Heart right ventricle (tissue), 16 donors: ENCODE results near the gene GPR68. TPM values are rescaled to one million over a fixed set of nuclear protein-coding genes. Genes with fewer than 3 reads are reported as not detected.
A peak's percentile ranks its signal among the peaks of the same experiment; 100 is the strongest.
"Not testable (repeated sequence)": the region's sequence is repeated elsewhere in the genome, so short reads cannot be mapped to it uniquely, and the experiment has no call there.

ENCODE experiments used
- ATAC-seq, 8 donors: fragments of 200-7000 bp; cut with Tn5 transposase; one replicate each; pipeline ENCODE4 v1.9.1; 2020; ENCODE audit warnings: mild to moderate bottlenecking in 8 of 8, moderate library complexity in 8 of 8, moderate number of reproducible peaks in 1 of 8
- DNase-seq, 2 donors: peaks; one replicate each; pipeline ENCODE4 v3.0.0-alpha.2; 2020
- H3K27ac ChIP-seq, 10 donors: fragments of 200-600 bp; sonication (generic) in 2 of 10; one replicate each; pipeline versions ENCODE4 v1.5.0 to v1.8.0; 2020 to 2022; ENCODE audit warnings: mild to moderate bottlenecking in 3 of 10
- H3K27me3 ChIP-seq, 7 donors: fragments of 200-600 bp; one replicate each; pipeline ENCODE4 v1.8.0; 2021 to 2022; ENCODE audit warnings: mild to moderate bottlenecking in 2 of 7
- H3K36me3 ChIP-seq, 9 donors: fragments of 200-600 bp; sonication (generic) in 1 of 9; one replicate each; pipeline versions ENCODE4 v1.5.0 to v1.8.0; 2020 to 2022; ENCODE audit warnings: mild to moderate bottlenecking in 2 of 9
- H3K4me1 ChIP-seq, 9 donors: fragments of 200-600 bp; sonication (generic) in 1 of 9; one replicate each; pipeline versions ENCODE4 v1.5.0 to v1.8.0; 2020 to 2022; ENCODE audit warnings: mild to moderate bottlenecking in 4 of 9
- H3K4me3 ChIP-seq, 10 donors: fragments of 200-600 bp; sonication (generic) in 2 of 10; one replicate each; pipeline versions ENCODE4 v1.5.0 to v1.8.0; 2020 to 2022; ENCODE audit warnings: mild to moderate bottlenecking in 7 of 10, moderate library complexity in 2 of 10
- H3K9me3 ChIP-seq, 11 donors: fragments of 200-600 bp in 10 of 11; sonication (generic) in 2 of 11; one replicate each; pipeline versions ENCODE4 v1.5.0 to v1.8.0; 2013 to 2022; ENCODE audit warnings: mild to moderate bottlenecking in 2 of 11, control low read depth in 1 of 11, moderate library complexity in 1 of 11
- WGBS, 2 donors: extraction: QIAGEN DNeasy Blood & Tissue Kit; methylation state at CpG; one replicate each; pipeline ENCODE4 v1.1.7; 2013; ENCODE audit warnings: inconsistent platforms in 1 of 2; 5-methylcytosine and 5-hydroxymethylcytosine counted together
- intact Hi-C, 10 donors: fragments of 100-400 bp; cut with DNase I; formaldehyde crosslinking; loops; one replicate each; pipeline versions ENCODE4 v1.11.1 to v1.14.2; 2022
- polyA plus RNA-seq, 2 donors: library from polyadenylated mRNA; stranded (reverse); fragments of 200-250 nt; gene quantifications; one replicate each; pipeline ENCODE4 v1.2.3, GENCODE V29; 2013
- total RNA-seq, 10 donors: library from RNA; stranded (reverse); fragmentation: NEBNext Ultra II Directional in 3 of 10; extraction: Animal tissue kit (Norgen Biotek cat#: 25700) in 3 of 10; gene quantifications; one replicate each; pipeline versions ENCODE4 v1.2.1 to v1.2.4, GENCODE V29; 2021 to 2023
- TF ChIP-seq, protein P1 (sequence below), 9 donors: fragments of 200-600 bp; sonication (generic) in 2 of 9; IDR thresholded peaks; one replicate each; pipeline versions ENCODE4 v1.5.0 to v1.8.0; 2021 to 2022; ENCODE audit warnings: antibody characterized with exemption in 9 of 9, mild to moderate bottlenecking in 5 of 9, moderate library complexity in 1 of 9
- donor health status: Arrhythmogenic right ventricular cardiomyopathy.
- donor health status: ischemic (EF 13 %, LVEDD 7.1; RV severe dilation, severe dysfunction).
- donor health status: healthy with polysubstance abuse.
- donor health status: DM: no; HTN: yes; CAD: no.
- donor health status: DM: no; HTN: no; CAD: no.
- donor health status: ischemic (EF 25% LVEDD 6.9; RV normal size, moderate dysfunction).
- donor health status: ischemic (EF 25% LVEDD 5.7; RV mildly dilated, moderate dysfunction).
- donor health status: healthy.
- donor health status: DM: yes; HTN: yes; CAD: no.
- donor health status: Ischemic cardiomyopathy.
- donor health status: ischemic (EF 35%, LVEDD 5.7; RV mildly dilated, moderate dysfunction).
- donor health status: nonischemic (EF 11% LVEDD 7.7; RV severe dilation, severe dysfunction).
- donor health status: DM: yes; HTN: yes; CAD: no.
- donor health status: PGD.
- donor health status: ischemic (EF 29% LVEDD 5.4; RV normal size, mild dysfunction).
- donor health status: nonischemic (EF 23%, LVEDD 6.1; RV moderate dilation, normal function).

GPR68 gene
- total and polyA plus RNA-seq, 12 donors = 0.13 to 2.4 (median 0.29) TPM

DNA sequence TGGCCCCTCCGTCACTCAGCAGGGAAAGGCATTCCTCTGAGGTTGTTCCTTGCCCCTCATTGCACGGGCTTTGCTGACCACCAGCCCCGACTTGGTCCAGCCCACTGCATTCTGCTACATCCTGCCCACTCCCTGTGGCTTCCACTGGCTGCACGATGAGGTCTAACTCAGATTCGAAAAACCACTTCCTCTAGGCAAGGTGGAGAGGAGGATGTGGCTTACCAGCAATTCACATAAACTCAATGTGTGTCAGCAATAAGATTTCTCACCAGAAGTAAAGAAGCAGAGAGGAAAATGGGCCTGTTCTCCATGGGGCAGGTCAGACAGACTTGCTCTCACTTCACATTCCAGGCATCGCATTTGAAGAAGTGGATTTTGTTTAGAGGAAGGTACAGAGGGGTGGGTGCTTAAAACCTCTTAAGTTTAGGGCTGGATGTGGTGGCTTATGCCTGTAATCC is 14.7 kb downstream of the GPR68 start:
- peak overlapping the region in 1 of 10 donors; percentile 87 for H3K27ac ChIP-seq
- DNase-seq (no peak), ATAC-seq (peak in 1 of 8 donors; percentile 15)
- 80 to 86% methylated on average over 6 of the region's 6 CpGs for WGBS, 2 donors
- H3K9me3 ChIP-seq = peaks cover 0 to 18% (median 6%) of the 10 kb centered on the region in 11 donors
- H3K36me3 ChIP-seq = peaks cover 0 to 65% (median 4%) of the 10 kb centered on the region in 9 donors
- no peak overlapping the region for H3K4me3 ChIP-seq
- peaks cover 0 to 69% (median 0%) of the 10 kb centered on the region in 9 donors for H3K4me1 ChIP-seq
- TF ChIP-seq, protein P1, sequence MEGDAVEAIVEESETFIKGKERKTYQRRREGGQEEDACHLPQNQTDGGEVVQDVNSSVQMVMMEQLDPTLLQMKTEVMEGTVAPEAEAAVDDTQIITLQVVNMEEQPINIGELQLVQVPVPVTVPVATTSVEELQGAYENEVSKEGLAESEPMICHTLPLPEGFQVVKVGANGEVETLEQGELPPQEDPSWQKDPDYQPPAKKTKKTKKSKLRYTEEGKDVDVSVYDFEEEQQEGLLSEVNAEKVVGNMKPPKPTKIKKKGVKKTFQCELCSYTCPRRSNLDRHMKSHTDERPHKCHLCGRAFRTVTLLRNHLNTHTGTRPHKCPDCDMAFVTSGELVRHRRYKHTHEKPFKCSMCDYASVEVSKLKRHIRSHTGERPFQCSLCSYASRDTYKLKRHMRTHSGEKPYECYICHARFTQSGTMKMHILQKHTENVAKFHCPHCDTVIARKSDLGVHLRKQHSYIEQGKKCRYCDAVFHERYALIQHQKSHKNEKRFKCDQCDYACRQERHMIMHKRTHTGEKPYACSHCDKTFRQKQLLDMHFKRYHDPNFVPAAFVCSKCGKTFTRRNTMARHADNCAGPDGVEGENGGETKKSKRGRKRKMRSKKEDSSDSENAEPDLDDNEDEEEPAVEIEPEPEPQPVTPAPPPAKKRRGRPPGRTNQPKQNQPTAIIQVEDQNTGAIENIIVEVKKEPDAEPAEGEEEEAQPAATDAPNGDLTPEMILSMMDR (IDR thresholded peaks at IDR 0.05) = no peak
- H3K27me3 ChIP-seq = no peaks in the 10 kb centered on the region
- intact Hi-C loops = no loop called here

DNA sequence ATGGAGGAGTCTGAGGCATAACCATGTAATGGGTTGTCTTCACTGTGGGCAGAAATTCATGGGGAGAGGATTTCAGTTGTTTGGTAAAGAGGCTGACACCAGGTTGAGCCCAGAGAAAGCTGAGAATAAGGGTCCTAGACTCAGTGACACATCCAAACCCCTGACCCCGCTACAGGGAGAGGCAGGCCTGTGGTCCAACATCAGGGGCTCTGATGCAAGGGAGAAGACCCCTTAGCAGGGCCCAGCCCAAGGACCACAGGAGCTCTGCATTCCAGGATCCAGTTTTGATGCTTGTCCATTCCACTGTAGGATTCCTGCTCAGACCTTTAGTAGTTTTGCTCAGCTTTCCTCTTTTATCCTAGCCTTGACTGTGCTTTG is 15.5 kb downstream of the GPR68 start:
- peaks cover 0 to 72% (median 7%) of the 10 kb centered on the region in 9 donors for H3K36me3 ChIP-seq
- no peak overlapping the region for H3K4me3 ChIP-seq
- no peak for ATAC-seq
- H3K27me3 ChIP-seq = no peaks in the 10 kb centered on the region
- peaks cover 0 to 18% (median 6%) of the 10 kb centered on the region in 11 donors for H3K9me3 ChIP-seq
- WGBS, 2 donors = 100% methylated on average over 1 of the region's 1 CpG
- no peak for DNase-seq
- TF ChIP-seq, protein P1 (IDR thresholded peaks at IDR 0.05) = no peak
- intact Hi-C loops = no loop called here
- H3K4me1 ChIP-seq = peaks cover 0 to 70% (median 0%) of the 10 kb centered on the region in 9 donors
- peak overlapping the region in 1 of 10 donors; percentile 87 for H3K27ac ChIP-seq

DNA sequence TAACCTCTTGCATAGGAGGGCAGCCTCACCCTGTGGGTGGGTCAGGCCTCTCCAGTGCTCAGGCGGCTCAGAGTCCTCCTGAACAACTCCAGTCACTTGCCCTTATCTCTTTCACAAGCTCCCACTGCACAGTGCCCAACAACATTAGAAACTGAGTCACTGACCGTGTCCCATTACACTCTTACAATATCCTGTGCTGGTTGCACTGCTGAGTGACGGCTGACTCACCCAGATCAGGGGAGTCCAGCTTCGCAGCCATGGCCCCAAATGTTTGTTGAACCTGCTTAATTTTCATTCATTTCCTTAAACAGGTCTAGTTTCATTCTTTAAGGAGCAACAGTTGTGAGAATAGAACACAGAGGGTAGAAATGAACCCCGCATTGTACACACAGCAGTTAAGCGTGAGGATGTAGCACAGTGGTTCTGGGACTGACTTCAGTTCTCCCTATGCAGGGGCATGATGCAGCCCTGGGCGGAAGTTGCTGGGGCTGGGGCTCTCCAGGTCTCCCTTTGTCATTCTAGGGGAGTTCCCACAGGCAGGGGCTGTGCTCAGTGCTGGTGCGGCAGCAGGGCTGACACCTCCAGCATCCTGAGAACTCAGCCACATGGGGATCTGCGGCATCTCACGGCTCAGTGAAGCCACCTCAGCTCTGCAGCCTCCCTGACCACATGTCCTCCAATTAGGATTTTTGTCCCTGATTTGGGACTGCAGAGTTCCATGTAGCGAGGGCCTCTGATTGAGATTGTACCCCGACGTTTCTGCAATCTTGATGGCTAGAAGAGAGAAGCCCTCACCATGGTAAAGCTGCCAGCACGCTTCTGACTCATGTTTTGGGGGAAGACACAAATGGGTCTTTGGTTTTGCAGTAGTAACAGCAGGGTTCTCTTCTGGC is 16.1 kb downstream of the GPR68 start:
- Histone ChIP-seq H3K4me3 (no peak overlapping the region), H3K27me3 (no peaks in the 10 kb centered on the region), H3K4me1 (peaks cover 0 to 76% (median 3%) of the 10 kb centered on the region in 9 donors), H3K36me3 (peaks cover 0 to 74% (median 7%) of the 10 kb centered on the region in 9 donors), H3K27ac (peak overlapping the region in 1 of 10 donors; percentile 87), H3K9me3 (peaks cover 0 to 18% (median 6%) of the 10 kb centered on the region in 11 donors)
- WGBS, 2 donors = 90 to 91% methylated on average over 14 of the region's 14 CpGs
- ATAC-seq = no peak
- DNase-seq = no peak
- intact Hi-C loops = no loop called here
- TF ChIP-seq, protein P1 (IDR thresholded peaks at IDR 0.05) = no peak

DNA sequence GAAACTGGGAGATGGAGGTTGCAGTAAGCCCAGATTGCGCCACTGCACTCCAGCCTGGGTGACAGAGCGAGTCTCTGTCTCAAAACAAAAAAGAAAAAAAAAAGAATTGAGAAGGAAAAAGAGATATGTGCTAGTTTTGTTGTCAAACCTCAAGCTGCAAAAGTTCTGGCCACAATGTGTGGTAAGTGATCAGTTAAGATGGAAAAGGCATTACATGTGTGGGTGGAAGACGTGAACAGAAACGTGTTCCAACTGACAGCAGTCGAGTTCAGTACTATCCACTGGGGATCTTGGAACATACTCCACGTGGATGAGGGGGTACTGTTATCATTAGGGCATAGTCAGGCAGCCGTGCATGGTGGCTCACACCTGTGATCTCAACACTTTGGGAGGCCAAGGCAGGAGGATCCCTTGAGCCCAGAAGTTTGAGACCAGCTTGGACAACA is 17.3 kb downstream of the GPR68 start:
- H3K9me3 ChIP-seq = peaks cover 0 to 18% (median 6%) of the 10 kb centered on the region in 11 donors
- peak overlapping the region in 1 of 10 donors; percentile 87 for H3K27ac ChIP-seq
- ATAC-seq (no peak), DNase-seq (no peak)
- H3K4me1 ChIP-seq = peaks cover 0 to 77% (median 12%) of the 10 kb centered on the region in 9 donors
- H3K4me3 ChIP-seq = no peak overlapping the region
- no peaks in the 10 kb centered on the region for H3K27me3 ChIP-seq
- intact Hi-C loops = no loop called here
- WGBS, 2 donors = 79 to 80% methylated on average over 7 of the region's 7 CpGs
- TF ChIP-seq, protein P1 (IDR thresholded peaks at IDR 0.05) = no peak
- H3K36me3 ChIP-seq = peaks cover 0 to 74% (median 7%) of the 10 kb centered on the region in 9 donors

DNA sequence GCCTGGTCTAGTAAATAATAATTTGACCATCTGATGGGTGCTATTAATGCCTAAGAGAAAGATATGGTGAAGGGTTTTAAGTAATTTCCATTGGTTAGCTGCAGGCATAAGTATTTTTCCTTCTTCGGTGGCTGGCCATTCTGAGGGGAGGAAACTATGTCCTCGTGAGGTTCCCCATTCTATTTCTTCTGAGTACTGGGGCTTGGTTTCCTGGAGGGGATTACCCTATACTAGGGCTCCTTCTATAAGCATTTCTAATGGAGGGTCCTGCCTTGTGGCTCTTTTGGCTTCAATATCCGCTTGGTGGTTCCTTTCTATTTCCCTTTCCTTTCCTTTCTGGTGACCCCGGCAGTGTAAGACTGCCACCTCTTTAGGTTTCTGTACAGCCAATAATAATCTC is 18.1 kb downstream of the GPR68 start:
- 92 to 95% methylated on average over 4 of the region's 4 CpGs for WGBS, 2 donors
- Histone ChIP-seq H3K4me1 (peaks cover 0 to 69% (median 12%) of the 10 kb centered on the region in 9 donors), H3K27ac (peak overlapping the region in 1 of 10 donors; percentile 87), H3K36me3 (peaks cover 0 to 73% (median 10%) of the 10 kb centered on the region in 9 donors), H3K9me3 (peaks cover 0 to 13% (median 6%) of the 10 kb centered on the region in 11 donors)
- H3K27me3 ChIP-seq, intact Hi-C loops, DNase-seq, H3K4me3 ChIP-seq, ATAC-seq: not testable (repeated sequence)
